Endothelial cell (in vitro differentiated cells): ENCODE measurements around the gene DLG1. TPM values are rescaled to one million over a fixed set of nuclear protein-coding genes. Genes with fewer than 3 reads are reported as not detected.

Experiments
- DNase-seq: peaks from one replicate; pipeline ENCODE4 v3.0.0; 2021; ENCODE audit warnings: low spot score
- H3K27ac Mint-ChIP-seq: one replicate; pipeline ENCODE4 v1.8.0; 2021; ENCODE audit warnings: mixed read lengths, inconsistent platforms; ENCODE audit not compliant: unreplicated experiment
- H3K27me3 Mint-ChIP-seq: one replicate; pipeline ENCODE4 v1.8.0; 2021; ENCODE audit warnings: mild to moderate bottlenecking, moderate library complexity, mixed read lengths, inconsistent platforms; ENCODE audit not compliant: unreplicated experiment
- H3K36me3 Mint-ChIP-seq: one replicate; pipeline ENCODE4 v1.8.0; 2021; ENCODE audit warnings: mild to moderate bottlenecking, low read depth, mixed read lengths, inconsistent platforms; ENCODE audit not compliant: unreplicated experiment
- H3K4me1 Mint-ChIP-seq: one replicate; pipeline ENCODE4 v1.8.0; 2021; ENCODE audit warnings: mild to moderate bottlenecking, mixed read lengths, inconsistent platforms; ENCODE audit not compliant: unreplicated experiment
- H3K4me3 Mint-ChIP-seq: one replicate; pipeline ENCODE4 v1.8.0; 2021; ENCODE audit warnings: mild to moderate bottlenecking, mixed read lengths, inconsistent platforms; ENCODE audit not compliant: unreplicated experiment
- H3K9me3 Mint-ChIP-seq: one replicate; pipeline ENCODE4 v1.8.0; 2021; ENCODE audit warnings: mixed read lengths, inconsistent platforms; ENCODE audit not compliant: unreplicated experiment
- total RNA-seq: library from RNA; stranded (reverse); fragmentation: NEBNext Ultra II Directional; extraction: Animal tissue kit (Norgen Biotek cat#: 25700); gene quantifications from one replicate; pipeline ENCODE4 v1.2.1, GENCODE V29; 2021; ENCODE audit not compliant: unreplicated experiment
- TF ChIP-seq, protein P1 (sequence below): fragments of 200-600 bp; sonication (generic); IDR thresholded peaks from one replicate; pipeline ENCODE4 v1.5.0; 2021; ENCODE audit warnings: antibody characterized with exemption; ENCODE audit not compliant: unreplicated experiment

DLG1 gene
- total RNA-seq, 1 donor from 2014 or later, result 75.5 TPM

GRCh38 chr3:197007953-197008352 is 290.5 kb downstream of the DLG1 start:
- peaks cover 2% of the 10 kb centered on the region for H3K4me1 Mint-ChIP-seq
- H3K9me3 Mint-ChIP-seq, result no peaks in the 10 kb centered on the region
- H3K27me3 Mint-ChIP-seq, result peaks cover 13% of the 10 kb centered on the region
- TF ChIP-seq, protein P1, sequence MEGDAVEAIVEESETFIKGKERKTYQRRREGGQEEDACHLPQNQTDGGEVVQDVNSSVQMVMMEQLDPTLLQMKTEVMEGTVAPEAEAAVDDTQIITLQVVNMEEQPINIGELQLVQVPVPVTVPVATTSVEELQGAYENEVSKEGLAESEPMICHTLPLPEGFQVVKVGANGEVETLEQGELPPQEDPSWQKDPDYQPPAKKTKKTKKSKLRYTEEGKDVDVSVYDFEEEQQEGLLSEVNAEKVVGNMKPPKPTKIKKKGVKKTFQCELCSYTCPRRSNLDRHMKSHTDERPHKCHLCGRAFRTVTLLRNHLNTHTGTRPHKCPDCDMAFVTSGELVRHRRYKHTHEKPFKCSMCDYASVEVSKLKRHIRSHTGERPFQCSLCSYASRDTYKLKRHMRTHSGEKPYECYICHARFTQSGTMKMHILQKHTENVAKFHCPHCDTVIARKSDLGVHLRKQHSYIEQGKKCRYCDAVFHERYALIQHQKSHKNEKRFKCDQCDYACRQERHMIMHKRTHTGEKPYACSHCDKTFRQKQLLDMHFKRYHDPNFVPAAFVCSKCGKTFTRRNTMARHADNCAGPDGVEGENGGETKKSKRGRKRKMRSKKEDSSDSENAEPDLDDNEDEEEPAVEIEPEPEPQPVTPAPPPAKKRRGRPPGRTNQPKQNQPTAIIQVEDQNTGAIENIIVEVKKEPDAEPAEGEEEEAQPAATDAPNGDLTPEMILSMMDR, result no peak
- no peak overlapping the region for H3K4me3 Mint-ChIP-seq
- H3K36me3 Mint-ChIP-seq, result peaks cover 4% of the 10 kb centered on the region
- no peak overlapping the region for H3K27ac Mint-ChIP-seq
- no peak for DNase-seq

GRCh38 chr3:197007296-197007940 is 291.0 kb downstream of the DLG1 start:
- DNase-seq, result no peak
- TF ChIP-seq, protein P1, result no peak
- Mint-ChIP-seq H3K27ac (no peak overlapping the region), H3K4me1 (peaks cover 2% of the 10 kb centered on the region), H3K27me3 (peaks cover 13% of the 10 kb centered on the region), H3K36me3 (peaks cover 4% of the 10 kb centered on the region), H3K4me3 (no peak overlapping the region), H3K9me3 (no peaks in the 10 kb centered on the region)

DNA sequence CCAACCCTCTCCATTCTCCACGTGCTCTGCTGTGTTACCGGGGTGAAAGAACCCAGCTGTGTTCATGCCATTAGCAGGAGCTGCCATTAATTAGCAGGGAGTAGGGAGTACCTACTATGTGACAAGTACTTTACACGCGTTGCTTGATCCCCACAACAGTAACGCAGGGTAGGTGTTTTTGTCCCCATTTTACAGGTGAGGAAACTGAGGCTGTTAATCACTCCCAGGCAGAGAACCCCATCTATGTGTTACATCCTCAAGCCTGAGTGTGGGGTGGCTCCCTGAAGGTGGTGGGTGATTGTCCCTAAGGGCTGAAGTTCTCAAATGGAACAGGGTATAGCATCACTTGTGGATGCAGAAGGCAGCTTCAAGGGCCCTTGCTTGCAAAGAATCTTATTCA is 291.6 kb downstream of the DLG1 start:
- Mint-ChIP-seq H3K9me3 (no peaks in the 10 kb centered on the region), H3K4me1 (peaks cover 2% of the 10 kb centered on the region), H3K36me3 (peaks cover 4% of the 10 kb centered on the region), H3K27ac (no peak overlapping the region), H3K27me3 (peaks cover 13% of the 10 kb centered on the region), H3K4me3 (no peak overlapping the region)
- DNase-seq, result no peak
- TF ChIP-seq, protein P1, result no peak

DNA sequence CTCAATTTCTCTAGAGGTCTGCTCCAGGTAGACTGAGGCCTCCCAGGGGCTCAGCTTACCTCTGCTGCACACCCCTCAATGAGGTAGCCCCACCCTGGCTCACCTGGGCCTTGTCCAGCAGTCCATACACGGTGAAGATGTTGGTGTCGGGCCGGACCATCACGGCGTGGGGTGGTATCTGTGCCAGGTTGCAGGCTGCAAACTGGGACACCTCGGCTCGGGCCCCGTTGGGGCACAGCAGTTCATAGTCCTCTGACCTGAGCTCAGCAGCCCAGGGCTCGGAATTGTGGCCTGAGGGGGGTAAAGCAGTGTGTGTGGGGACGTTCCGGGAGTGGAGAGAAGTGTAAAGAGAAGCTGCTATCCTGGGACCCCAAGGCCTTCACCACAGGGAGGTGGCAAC is 292.0 kb downstream of the DLG1 start:
- Mint-ChIP-seq H3K27me3 (peaks cover 17% of the 10 kb centered on the region), H3K36me3 (peaks cover 8% of the 10 kb centered on the region)
- no peak for DNase-seq

More for the DNA sequence above, 292.0 kb downstream of the DLG1 start:
- Mint-ChIP-seq H3K4me1 (peaks cover 5% of the 10 kb centered on the region), H3K4me3 (no peak overlapping the region), H3K9me3 (no peaks in the 10 kb centered on the region), H3K27ac (no peak overlapping the region)
- TF ChIP-seq, protein P1, result no peak
